WTC11 (cell line): ENCODE data around the gene FAM53A.

ENCODE experiments used
- CTCF ChIP-seq: fragments of 200-600 bp; IDR thresholded peaks from 2 replicates; pipeline ENCODE4 v1.8.0; 2022; ENCODE audit warnings: antibody characterized with exemption
- ZNF138 ChIP-seq: sonication (generic); formaldehyde crosslinking; conservative IDR thresholded peaks from 2 replicates; pipeline ENCODE4 v1.8.1; 2022; ENCODE audit warnings: mild to moderate bottlenecking, moderate library complexity, missing genetic modification reagents

GRCh38 chr4:1661695-1662094 is 22.4 kb downstream of the FAM53A start:
- TF ChIP-seq ZNF138 (no peak), CTCF (no peak)
